Measurements from ENCODE around the gene TSPAN33. TPM values are rescaled to one million over a fixed set of nuclear protein-coding genes. Genes with fewer than 3 reads are reported as not detected.

Gene TSPAN33
- total and polyA plus RNA-seq, 2 of the 13 experiments (the other 11 are each of a cell fraction or from before 2014, with no cell fraction given) = 15.3 to 16.5 TPM

DNA sequence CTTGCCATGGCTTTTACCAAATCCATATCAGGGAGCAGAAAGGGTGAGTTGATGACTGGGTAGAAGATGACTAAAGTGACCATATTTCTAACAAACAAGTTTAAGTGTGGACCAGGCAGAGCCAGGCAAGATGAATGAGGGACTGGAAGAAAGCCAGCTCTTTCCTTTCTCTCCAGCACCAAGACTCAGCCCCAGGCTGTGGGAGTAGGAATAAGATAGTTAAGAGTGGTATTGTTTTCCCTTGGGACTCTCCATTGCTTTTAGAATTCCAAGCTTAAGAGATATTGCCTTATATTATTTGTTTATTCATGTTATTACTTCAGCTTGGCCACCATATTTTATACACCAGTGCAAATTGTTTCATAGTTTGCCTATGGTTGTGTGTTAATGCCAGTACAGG lies 28.8 kb upstream of the TSPAN33 start:
- POLR2A ChIA-PET = no interaction called here
- in situ Hi-C loops (cut with HindIII; ENCODE audit: extremely low pct_ligation_motif_present, low pct_unique_long_range_greater_than_20kb) (no loop called here), intact Hi-C loops (cut with micrococcal nuclease; ENCODE audit: unreplicated experiment) (no loop called here)
- H3K4me3 ChIP-seq (replicated peaks in 1 of 3; ENCODE audit: insufficient read depth in 1 of 3, low read depth in 2 of 3, low read length in 3 of 3) = no peak overlapping the region
- ATAC-seq (no peak), FAIRE-seq (no peak), DNase-seq (ENCODE audit: low spot score) (no peak)
- CTCF ChIA-PET (ENCODE audit: low intra/inter-chr PET ratio, low total read pairs) = no interaction called here
- no peaks in the 10 kb centered on the region for H3K27me3 ChIP-seq (ENCODE audit: control insufficient read depth in 1 of 2, insufficient read depth in 2 of 2, low read length in 2 of 2)
- peaks cover 5% of the 10 kb centered on the region for H3K4me1 ChIP-seq (ENCODE audit: insufficient read depth, low read length)
- TF ChIP-seq, protein P1, sequence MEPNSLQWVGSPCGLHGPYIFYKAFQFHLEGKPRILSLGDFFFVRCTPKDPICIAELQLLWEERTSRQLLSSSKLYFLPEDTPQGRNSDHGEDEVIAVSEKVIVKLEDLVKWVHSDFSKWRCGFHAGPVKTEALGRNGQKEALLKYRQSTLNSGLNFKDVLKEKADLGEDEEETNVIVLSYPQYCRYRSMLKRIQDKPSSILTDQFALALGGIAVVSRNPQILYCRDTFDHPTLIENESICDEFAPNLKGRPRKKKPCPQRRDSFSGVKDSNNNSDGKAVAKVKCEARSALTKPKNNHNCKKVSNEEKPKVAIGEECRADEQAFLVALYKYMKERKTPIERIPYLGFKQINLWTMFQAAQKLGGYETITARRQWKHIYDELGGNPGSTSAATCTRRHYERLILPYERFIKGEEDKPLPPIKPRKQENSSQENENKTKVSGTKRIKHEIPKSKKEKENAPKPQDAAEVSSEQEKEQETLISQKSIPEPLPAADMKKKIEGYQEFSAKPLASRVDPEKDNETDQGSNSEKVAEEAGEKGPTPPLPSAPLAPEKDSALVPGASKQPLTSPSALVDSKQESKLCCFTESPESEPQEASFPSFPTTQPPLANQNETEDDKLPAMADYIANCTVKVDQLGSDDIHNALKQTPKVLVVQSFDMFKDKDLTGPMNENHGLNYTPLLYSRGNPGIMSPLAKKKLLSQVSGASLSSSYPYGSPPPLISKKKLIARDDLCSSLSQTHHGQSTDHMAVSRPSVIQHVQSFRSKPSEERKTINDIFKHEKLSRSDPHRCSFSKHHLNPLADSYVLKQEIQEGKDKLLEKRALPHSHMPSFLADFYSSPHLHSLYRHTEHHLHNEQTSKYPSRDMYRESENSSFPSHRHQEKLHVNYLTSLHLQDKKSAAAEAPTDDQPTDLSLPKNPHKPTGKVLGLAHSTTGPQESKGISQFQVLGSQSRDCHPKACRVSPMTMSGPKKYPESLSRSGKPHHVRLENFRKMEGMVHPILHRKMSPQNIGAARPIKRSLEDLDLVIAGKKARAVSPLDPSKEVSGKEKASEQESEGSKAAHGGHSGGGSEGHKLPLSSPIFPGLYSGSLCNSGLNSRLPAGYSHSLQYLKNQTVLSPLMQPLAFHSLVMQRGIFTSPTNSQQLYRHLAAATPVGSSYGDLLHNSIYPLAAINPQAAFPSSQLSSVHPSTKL (CRISPR knock-in tag; IDR thresholded peaks at IDR 0.05) = no peak
- no peak for TF ChIP-seq ZNF383 (CRISPR knock-in tag; IDR thresholded peaks at IDR 0.05; ENCODE audit: borderline replicate concordance)
- TF ChIP-seq NRL (CRISPR knock-in tag; IDR thresholded peaks at IDR 0.05; ENCODE audit: borderline replicate concordance) = no peak
- TF ChIP-seq CBFB (CRISPR knock-in tag; IDR thresholded peaks at IDR 0.05) = no peak
- TF ChIP-seq ATF7 (IDR thresholded peaks at IDR 0.05) = no peak
- TF ChIP-seq ATF7 (CRISPR knock-in tag; IDR thresholded peaks at IDR 0.05) = no peak
- TF ChIP-seq FOSL1 (CRISPR knock-in tag; IDR thresholded peaks at IDR 0.05; ENCODE audit: borderline replicate concordance) = no peak
- TF ChIP-seq, protein P2, sequence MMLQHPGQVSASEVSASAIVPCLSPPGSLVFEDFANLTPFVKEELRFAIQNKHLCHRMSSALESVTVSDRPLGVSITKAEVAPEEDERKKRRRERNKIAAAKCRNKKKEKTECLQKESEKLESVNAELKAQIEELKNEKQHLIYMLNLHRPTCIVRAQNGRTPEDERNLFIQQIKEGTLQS (CRISPR knock-in tag; IDR thresholded peaks at IDR 0.05) = no peak
- no peak for TF ChIP-seq FOSL2 (CRISPR knock-in tag; IDR thresholded peaks at IDR 0.05)
- no peak for TF ChIP-seq ZNF788 (CRISPR knock-in tag; IDR thresholded peaks at IDR 0.05; ENCODE audit: borderline replicate concordance)
- no peaks in the 10 kb centered on the region for H3K36me3 ChIP-seq (replicated peaks in 1 of 2; ENCODE audit: control insufficient read depth in 1 of 2, insufficient read depth in 2 of 2, low read length in 2 of 2)
- no peak overlapping the region for H3K9ac ChIP-seq (ENCODE audit: insufficient read depth, low read depth, low read length)
- H3K9me3 ChIP-seq (ENCODE audit: low read length) = peaks cover 8% of the 10 kb centered on the region
- H3K79me2 ChIP-seq (ENCODE audit: insufficient read depth, low read length) = no peaks in the 10 kb centered on the region
- H3K4me2 ChIP-seq (ENCODE audit: low read depth, low read length) = no peak overlapping the region
- no peaks in the 10 kb centered on the region for H4K20me1 ChIP-seq (ENCODE audit: insufficient read depth, low read length)
- BruUV-seq (replicated peaks) = no TSS peak
- H3K27ac ChIP-seq (ENCODE audit: extremely low read length, insufficient read depth, low read length) = no peak overlapping the region
- no peak overlapping the region for H2AFZ ChIP-seq (ENCODE audit: low read length)

Measured in HepG2 (cell line).